ENCODE results near the gene EXOSC7. TPM values are rescaled to one million over a fixed set of nuclear protein-coding genes. Genes with fewer than 3 reads are reported as not detected.

The EXOSC7 gene
- total and polyA plus RNA-seq, 9 of the 15 experiments (the other 6 are each of a cell fraction or from before 2014, with no cell fraction given) = 88.5 to 237 (median 112) TPM

DNA sequence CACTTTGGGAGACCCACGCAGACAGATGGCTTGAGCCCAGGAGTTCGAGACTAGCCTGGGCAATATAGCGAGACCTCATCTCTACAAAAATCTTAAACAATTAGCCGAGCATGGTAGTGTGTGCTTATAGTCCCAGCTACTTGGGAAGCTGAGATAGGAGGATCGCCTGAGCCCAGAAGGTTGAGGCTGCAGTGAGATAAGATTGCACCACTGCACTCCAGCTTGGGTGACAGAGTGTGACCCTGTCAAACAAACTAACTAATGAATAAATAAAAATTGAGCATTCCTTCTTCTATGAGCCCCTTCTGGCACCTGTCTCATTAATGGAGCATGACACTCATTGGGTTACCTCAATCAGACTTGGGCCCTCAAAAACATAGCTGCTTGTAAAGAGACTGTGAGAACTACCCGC, 7.6 kb upstream of the EXOSC7 start (continued):
- TF ChIP-seq, protein P1, sequence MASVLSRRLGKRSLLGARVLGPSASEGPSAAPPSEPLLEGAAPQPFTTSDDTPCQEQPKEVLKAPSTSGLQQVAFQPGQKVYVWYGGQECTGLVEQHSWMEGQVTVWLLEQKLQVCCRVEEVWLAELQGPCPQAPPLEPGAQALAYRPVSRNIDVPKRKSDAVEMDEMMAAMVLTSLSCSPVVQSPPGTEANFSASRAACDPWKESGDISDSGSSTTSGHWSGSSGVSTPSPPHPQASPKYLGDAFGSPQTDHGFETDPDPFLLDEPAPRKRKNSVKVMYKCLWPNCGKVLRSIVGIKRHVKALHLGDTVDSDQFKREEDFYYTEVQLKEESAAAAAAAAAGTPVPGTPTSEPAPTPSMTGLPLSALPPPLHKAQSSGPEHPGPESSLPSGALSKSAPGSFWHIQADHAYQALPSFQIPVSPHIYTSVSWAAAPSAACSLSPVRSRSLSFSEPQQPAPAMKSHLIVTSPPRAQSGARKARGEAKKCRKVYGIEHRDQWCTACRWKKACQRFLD (CRISPR knock-in tag; IDR thresholded peaks at IDR 0.05) = no peak
- TF ChIP-seq SNIP1 (IDR thresholded peaks at IDR 0.05; ENCODE audit: low read depth) = no peak
- TF ChIP-seq SAFB (IDR thresholded peaks at IDR 0.05; ENCODE audit: borderline replicate concordance, low read depth, low read length) = no peak
- TF ChIP-seq SMARCA4 (IDR thresholded peaks at IDR 0.05) = peak; percentile 93
- no peak for TF ChIP-seq XRCC5 (IDR thresholded peaks at IDR 0.05; ENCODE audit: low read depth, low read length)

DNA sequence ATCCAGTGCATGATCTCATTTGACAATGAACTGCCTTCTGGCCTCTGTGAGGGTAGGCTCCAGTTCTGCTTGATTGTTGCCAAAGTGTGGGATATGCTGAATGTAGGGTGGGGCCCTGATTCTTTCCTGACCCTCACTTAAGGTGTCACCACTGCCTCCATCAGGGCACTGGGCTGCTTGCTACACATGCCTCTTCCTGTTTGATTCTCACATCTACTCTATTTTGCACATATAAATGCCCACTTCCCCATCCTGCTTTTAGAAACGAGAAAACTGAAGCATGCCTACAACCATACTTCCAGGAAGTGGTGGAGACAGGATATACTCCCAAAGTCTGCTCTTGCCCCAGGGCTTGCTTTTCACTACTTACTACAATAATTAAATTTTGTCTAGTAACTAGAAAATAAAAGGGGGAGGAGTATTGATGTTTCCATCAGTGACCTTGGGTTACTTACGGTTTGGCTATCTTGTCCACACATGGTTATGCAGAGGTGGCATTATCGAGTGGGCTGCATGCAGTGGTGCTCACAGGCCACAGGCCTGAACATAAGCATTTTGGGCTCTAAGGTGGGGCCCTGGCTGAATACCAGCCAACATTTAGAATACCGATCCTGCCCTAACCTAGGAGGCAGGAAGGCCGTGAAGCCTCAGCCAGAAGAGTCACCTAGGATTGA, 6.8 kb upstream of the EXOSC7 start:
- H3K4me1 ChIP-seq (replicated peaks in 1 of 2; ENCODE audit: control insufficient read depth in 2 of 2, insufficient read depth in 2 of 2, low read length in 2 of 2) = peaks cover 35 to 53% of the 10 kb centered on the region in 2 experiments
- TF ChIP-seq TAF15 (IDR thresholded peaks at IDR 0.05; ENCODE audit: low read depth, low read length) (no peak), ZNF12 (CRISPR knock-in tag; IDR thresholded peaks at IDR 0.05) (no peak), GABPB2 (CRISPR knock-in tag; conservative IDR thresholded peaks at IDR 0.05) (no peak), SNAPC5 (CRISPR knock-in tag; IDR thresholded peaks at IDR 0.05) (no peak), ZNF143 (CRISPR knock-in tag; IDR thresholded peaks at IDR 0.05) (peak; percentile 47; the same call in 1 of the 2 replicates), SMC3 (conservative IDR thresholded peaks at IDR 0.05; ENCODE audit: insufficient read depth, low read depth, low read length) (no peak), E2F3 (CRISPR knock-in tag; IDR thresholded peaks at IDR 0.05) (no peak), SMARCA4 (IDR thresholded peaks at IDR 0.05) (no peak), PYGO2 (tag; IDR thresholded peaks at IDR 0.05) (no peak), ZNF431 (CRISPR knock-in tag; IDR thresholded peaks at IDR 0.05) (no peak), SPI1 (IDR thresholded peaks at IDR 0.05; ENCODE audit: borderline replicate concordance, low read depth, low read length) (peak; percentile 45; the same call in 1 of the 2 replicates)
- TF ChIP-seq, protein P2, sequence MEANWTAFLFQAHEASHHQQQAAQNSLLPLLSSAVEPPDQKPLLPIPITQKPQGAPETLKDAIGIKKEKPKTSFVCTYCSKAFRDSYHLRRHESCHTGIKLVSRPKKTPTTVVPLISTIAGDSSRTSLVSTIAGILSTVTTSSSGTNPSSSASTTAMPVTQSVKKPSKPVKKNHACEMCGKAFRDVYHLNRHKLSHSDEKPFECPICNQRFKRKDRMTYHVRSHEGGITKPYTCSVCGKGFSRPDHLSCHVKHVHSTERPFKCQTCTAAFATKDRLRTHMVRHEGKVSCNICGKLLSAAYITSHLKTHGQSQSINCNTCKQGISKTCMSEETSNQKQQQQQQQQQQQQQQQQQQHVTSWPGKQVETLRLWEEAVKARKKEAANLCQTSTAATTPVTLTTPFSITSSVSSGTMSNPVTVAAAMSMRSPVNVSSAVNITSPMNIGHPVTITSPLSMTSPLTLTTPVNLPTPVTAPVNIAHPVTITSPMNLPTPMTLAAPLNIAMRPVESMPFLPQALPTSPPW (CRISPR knock-in tag; IDR thresholded peaks at IDR 0.05) = no peak

More for the DNA sequence above, 6.8 kb upstream of the EXOSC7 start:
- in situ Hi-C loops (cut with MboI) (no loop called here), intact Hi-C loops (cut with micrococcal nuclease) (no loop called here)
- H3K27ac ChIP-seq (ENCODE audit: extremely low read depth, low read depth, low read length) = peak overlapping the region; percentile 36; the same call in 2 of the 3 replicates
- H3K4me2 ChIP-seq (ENCODE audit: insufficient read depth, low read length) = peak overlapping the region; percentile 63
- peaks cover 11% of the 10 kb centered on the region for H3K9me1 ChIP-seq (ENCODE audit: control insufficient read depth, insufficient read depth, low read length)
- ChIA-PET POLR2A (interaction anchor here (0.7 to 2.0 kb wide), 8 partner anchors 8 to 625 kb away, joined by 3 to 7 read pairs (median 4); no protein-coding TSS in a partner anchor), CTCF (ENCODE audit: low intra/inter-chr PET ratio) (no interaction called here)
- peaks cover 13% of the 10 kb centered on the region for H4K20me1 ChIP-seq (replicated peaks; ENCODE audit: control insufficient read depth, insufficient read depth, low read length)
- H3K79me2 ChIP-seq (ENCODE audit: control insufficient read depth, insufficient read depth, low read length) = peaks cover 81% of the 10 kb centered on the region
- ATAC-seq (peak; percentile 55), FAIRE-seq (no peak), DNase-seq (ENCODE audit: extremely low read depth in 1 of 4, low spot score in 3 of 4) (peak in 2 of 4 experiments; percentile 32 to 41)
- H3K9ac ChIP-seq (ENCODE audit: insufficient read depth in 1 of 2, low read depth in 2 of 2, low read length in 2 of 2) = peak overlapping the region in 1 of 2 experiments; percentile 72; a peak in 1 of 4 replicates
- WGBS (ENCODE audit: insufficient coverage, low coverage, missing lambda C conversion rate) = 59% methylated on average over 5 of the region's 5 CpGs
- no peak overlapping the region for H2AFZ ChIP-seq (ENCODE audit: low read depth, low read length)
- no peaks in the 10 kb centered on the region for H3K27me3 ChIP-seq (ENCODE audit: control insufficient read depth in 2 of 2, insufficient read depth in 2 of 2, low read length in 2 of 2)
- peaks cover 19% of the 10 kb centered on the region for H3K36me3 ChIP-seq (ENCODE audit: control insufficient read depth, insufficient read depth, low read length)
- BruUV-seq (replicated peaks) = no TSS peak
- no peak overlapping the region for H3K4me3 ChIP-seq
- H3K9me3 ChIP-seq (replicated peaks; ENCODE audit: control insufficient read depth, insufficient read depth, low read depth, low read length) = no peaks in the 10 kb centered on the region

Measured in K562 (cell line).